Measurements from ENCODE around the gene C12orf75.

GRCh38 chr12:105358789-105359188, 28.3 kb downstream of the C12orf75 start:
- TF ChIP-seq CTCF (conservative IDR thresholded peaks at IDR 0.05; ENCODE audit: low read depth in 2 of 2): no peak
- TF ChIP-seq EZH2 (IDR thresholded peaks at IDR 0.05; ENCODE audit: low read depth, unreplicated experiment): no peak
- TF ChIP-seq REST (IDR thresholded peaks at IDR 0.05; ENCODE audit: unreplicated experiment): no peak
- TF ChIP-seq ZNF114 (CRISPR knock-in tag; IDR thresholded peaks at IDR 0.05): no peak
- no peak for TF ChIP-seq POLR2AphosphoS5 (IDR thresholded peaks at IDR 0.05; ENCODE audit: low read depth)
- no peak for TF ChIP-seq CREB1 (CRISPR knock-in tag; IDR thresholded peaks at IDR 0.05; ENCODE audit: low read depth)
- TF ChIP-seq ZNF331 (CRISPR knock-in tag; IDR thresholded peaks at IDR 0.05; ENCODE audit: low read depth): no peak

Measured in GM23338 (cell line).